Measurements from ENCODE around the gene ANKRD10.

Gene ANKRD10

DNA sequence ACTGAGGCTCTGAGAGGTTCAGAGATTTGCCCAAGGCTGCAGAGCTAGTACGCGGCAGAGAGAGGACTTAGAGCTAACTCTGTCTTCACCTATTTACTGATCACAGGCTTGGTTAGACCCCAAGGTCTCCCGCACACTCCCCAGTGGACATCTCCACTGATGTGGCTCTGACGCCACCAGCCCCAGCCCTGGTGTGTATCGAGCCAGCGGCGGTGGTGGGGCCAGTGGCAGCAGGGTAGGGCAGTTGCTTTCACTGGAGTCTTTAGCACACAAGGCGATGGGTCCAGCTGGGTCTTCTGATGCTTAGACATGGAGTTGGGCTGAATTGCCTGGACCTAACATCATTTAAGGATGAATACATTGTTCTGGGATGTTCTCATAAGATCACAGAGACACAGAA, 85.4 kb downstream of the ANKRD10 start:
- no peak for DNase-seq

DNA sequence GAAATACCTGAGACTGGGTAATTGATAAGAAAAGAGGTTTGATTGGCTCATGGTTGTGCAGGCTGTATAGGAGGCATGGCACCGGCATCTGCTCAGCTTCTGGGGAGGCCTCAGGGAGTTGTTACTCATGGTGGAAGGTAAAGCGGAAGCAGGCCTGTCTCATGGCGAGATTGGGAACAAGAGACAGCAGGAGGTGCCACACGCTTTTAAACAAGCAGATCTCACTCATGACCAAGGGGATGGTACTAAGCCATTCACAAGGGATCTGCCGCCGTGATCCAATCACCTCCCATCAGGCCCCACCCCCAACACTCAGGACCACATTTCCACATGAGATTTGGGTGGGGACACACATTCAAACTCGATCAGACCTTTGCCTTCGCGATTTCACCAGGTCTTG, 86.2 kb downstream of the ANKRD10 start:
- DNase-seq, result no peak

Data from C1 segment of cervical spinal cord (tissue), 14 donors.